ENCODE measurements around the gene PCBP4.

- TF ChIP-seq CTCF (conservative IDR thresholded peaks at IDR 0.05; ENCODE audit: low read length) (no peak), EZH2phosphoT487 (IDR thresholded peaks at IDR 0.05; ENCODE audit: borderline replicate concordance) (no peak)
Observed at GRCh38 chr3:51946796-51947195, 20.5 kb downstream of the PCBP4 start.

Data from Loucy (cell line).